Endothelial cell of umbilical vein (primary cell): ENCODE results near the gene OTUD3. TPM values are rescaled to one million over a fixed set of nuclear protein-coding genes. Genes with fewer than 3 reads are reported as not detected.

ENCODE experiments used
- BruUV-seq: library from RNA; stranded (reverse); fragments of 400-500 nt; replicated peaks from 2 replicates; lab custom pipeline; 2021; lab: Mats Ljungman, UMichigan
- CTCF ChIA-PET: fragments of 300-600, 350-600 bp; sonication (Branson Sonifier 250); formaldehyde crosslinking; loops from one replicate; lab custom pipeline; 2021; ENCODE audit warnings: antibody characterized with exemption, inconsistent platforms; lab: Charles Lee
- POLR2A ChIA-PET: fragments of 300-600, 350-600 bp; sonication (Branson Sonifier 250); formaldehyde crosslinking; loops from one replicate; lab custom pipeline; 2021; ENCODE audit warnings: antibody characterized with exemption, inconsistent platforms; lab: Charles Lee
- DNase-seq: peaks from one replicate; pipeline ENCODE4 v3.0.0-alpha.2; 2011; ENCODE audit warnings: low read depth, low spot score
- FAIRE-seq: peaks from 2 replicates; lab custom pipeline; 2011; peaks lifted over from hg19 to GRCh38; lab: Jason Lieb, UNC
- H2AFZ ChIP-seq: 2 replicates; pipeline ENCODE4 v1.6.0; 2012; ENCODE audit warnings: low read depth, low read length, control low read depth, inconsistent platforms
- H3K27ac ChIP-seq: 2 replicates; pipeline ENCODE4 v1.5.1; 2011; ENCODE audit warnings: low read depth, mild to moderate bottlenecking, control low read depth, low read length, moderate library complexity; ENCODE audit not compliant: insufficient read depth
- H3K27me3 ChIP-seq, 2 experiments: 2 replicates each; pipeline versions ENCODE4 v1.6.0 to v1.6.1; 2011; ENCODE audit warnings: low read length in 2 of 2, mixed read lengths in 1 of 2; ENCODE audit not compliant: control insufficient read depth in 2 of 2, insufficient read depth in 2 of 2
- H3K36me3 ChIP-seq, 2 experiments: 2 replicates in 1 of 2; 3 replicates in 1 of 2; pipeline ENCODE4 v1.5.1; 2011; ENCODE audit warnings: low read length in 2 of 2, mild to moderate bottlenecking in 1 of 2, moderate library complexity in 1 of 2; ENCODE audit not compliant: control insufficient read depth in 2 of 2, insufficient read depth in 2 of 2; ENCODE audit errors: extremely low read depth in 1 of 2
- H3K4me1 ChIP-seq: 3 replicates; pipeline ENCODE4 v1.5.1; 2011; ENCODE audit warnings: mild to moderate bottlenecking, low read length; ENCODE audit not compliant: control insufficient read depth, insufficient read depth; ENCODE audit errors: extremely low read depth
- H3K4me2 ChIP-seq: 2 replicates; pipeline ENCODE4 v1.6.1; 2011; ENCODE audit warnings: low read length, control low read depth, mixed read lengths; ENCODE audit not compliant: insufficient read depth
- H3K4me3 ChIP-seq, 3 experiments: fragments of 200-600 bp in 1 of 3; sonication (generic), shearing (Covaris generic) in 1 of 3; replicated peaks in 1 of 3; 2 replicates each; pipeline ENCODE4 v1.5.1; 2011 to 2016; ENCODE audit warnings: control low read depth in 3 of 3, low read length in 3 of 3, mild to moderate bottlenecking in 2 of 3, inconsistent platforms in 1 of 3, low read depth in 1 of 3, moderate library complexity in 1 of 3; ENCODE audit not compliant: insufficient read depth in 1 of 3
- H3K79me2 ChIP-seq: 2 replicates; pipeline ENCODE4 v1.6.0; 2012; ENCODE audit warnings: low read length, inconsistent platforms; ENCODE audit not compliant: control insufficient read depth, insufficient read depth
- H3K9ac ChIP-seq: replicated peaks from 2 replicates; pipeline ENCODE3; 2011; ENCODE audit warnings: low read length, control low read depth; ENCODE audit not compliant: insufficient read depth; ENCODE audit errors: extremely low read depth
- H3K9me1 ChIP-seq: replicated peaks from 3 replicates; pipeline ENCODE4 v1.6.0; 2011; ENCODE audit warnings: mild to moderate bottlenecking, low read length; ENCODE audit not compliant: control insufficient read depth, insufficient read depth; ENCODE audit errors: extremely low read depth
- H3K9me3 ChIP-seq: replicated peaks from 2 replicates; pipeline ENCODE4 v1.5.1; 2012; ENCODE audit warnings: low read length, inconsistent platforms; ENCODE audit not compliant: control insufficient read depth, insufficient read depth
- H4K20me1 ChIP-seq: replicated peaks from 2 replicates; pipeline ENCODE3; 2011; ENCODE audit warnings: mild to moderate bottlenecking, low read length; ENCODE audit not compliant: control insufficient read depth, insufficient read depth; ENCODE audit errors: extremely low read depth
- EZH2 ChIP-seq: IDR thresholded peaks from 2 replicates; pipeline ENCODE4 v1.6.1; 2012; ENCODE audit warnings: borderline replicate concordance, low read depth, mild to moderate bottlenecking, moderate library complexity, low read length, inconsistent platforms; ENCODE audit not compliant: severe bottlenecking
- FOS ChIP-seq: IDR thresholded peaks from 2 replicates; pipeline ENCODE4 v1.6.1; 2011; ENCODE audit warnings: mild to moderate bottlenecking, low read length, moderate library complexity, borderline replicate concordance; ENCODE audit not compliant: insufficient read depth
- GATA2 ChIP-seq: IDR thresholded peaks from 2 replicates; pipeline ENCODE4 v1.7.0; 2011; ENCODE audit warnings: low read depth, mild to moderate bottlenecking, moderate library complexity, mixed read lengths, low read length; ENCODE audit not compliant: insufficient read length, insufficient read depth
- JUN ChIP-seq: IDR thresholded peaks from 2 replicates; pipeline ENCODE4 v1.6.1; 2011; ENCODE audit warnings: borderline replicate concordance, low read depth; ENCODE audit not compliant: insufficient read length, insufficient read depth
- MYC ChIP-seq: IDR thresholded peaks from one replicate; pipeline ENCODE4 v1.6.1; 2011; ENCODE audit warnings: mild to moderate bottlenecking, low read depth, low read length
- POLR2A ChIP-seq: IDR thresholded peaks from 2 replicates; pipeline ENCODE4 v1.6.1; 2012; ENCODE audit warnings: low read depth, mild to moderate bottlenecking, control low read depth, low read length
- POLR2AphosphoS5 ChIP-seq: IDR thresholded peaks from 2 replicates; pipeline ENCODE4 v1.6.1; 2012; ENCODE audit warnings: low read depth, mild to moderate bottlenecking, control low read depth, low read length, moderate library complexity; ENCODE audit not compliant: insufficient read depth
- dilution Hi-C: fragments of 300-500 bp; cut with MboI; formaldehyde crosslinking; loops from one replicate; pipeline ENCODE4 v1.15.0; 2019; ENCODE audit warnings: low sequenced_read_pairs; ENCODE audit not compliant: extremely low pct_ligation_motif_present
- intact Hi-C: fragments of 100-400 bp; cut with micrococcal nuclease; formaldehyde crosslinking; loops from one replicate; pipeline ENCODE4 v1.10.0; 2022
- polyA plus RNA-seq, 4 experiments: library from polyadenylated mRNA; depleted of rRNA in 3 of 4; stranded (reverse) in 3 of 4; unstranded in 1 of 4; fragments of >200 nt; gene quantifications; 2 replicates each; pipeline versions ENCODE4 v1.2.1 to v1.2.3, GENCODE V29; 2011 to 2012; ENCODE audit warnings: missing spikeins in 1 of 4
- total RNA-seq: library from RNA; stranded (reverse); gene quantifications from 2 replicates; pipeline ENCODE4 v1.2.3, GENCODE V29; 2021
- TF ChIP-seq, protein P1 (sequence below), 2 donors: IDR thresholded peaks; 1 replicate in 1 of 2; 2 replicates in 1 of 2; pipeline ENCODE4 v1.5.1; 2011; ENCODE audit warnings: low read length in 2 of 2, mild to moderate bottlenecking in 2 of 2, moderate library complexity in 2 of 2, control low read depth in 1 of 2, inconsistent platforms in 1 of 2, low read depth in 1 of 2; ENCODE audit not compliant: insufficient read depth in 1 of 2; ENCODE audit errors: extremely low read depth in 1 of 2
- TF ChIP-seq, protein P2 (sequence below): IDR thresholded peaks from 2 replicates; pipeline ENCODE4 v1.6.1; 2011; ENCODE audit not compliant: insufficient read depth, insufficient read length

The OTUD3 gene
- total and polyA plus RNA-seq, 2 donors (not counting 3 experiments of a cell fraction or from before 2014, with no cell fraction given), result 3.1 to 10.6 TPM

DNA sequence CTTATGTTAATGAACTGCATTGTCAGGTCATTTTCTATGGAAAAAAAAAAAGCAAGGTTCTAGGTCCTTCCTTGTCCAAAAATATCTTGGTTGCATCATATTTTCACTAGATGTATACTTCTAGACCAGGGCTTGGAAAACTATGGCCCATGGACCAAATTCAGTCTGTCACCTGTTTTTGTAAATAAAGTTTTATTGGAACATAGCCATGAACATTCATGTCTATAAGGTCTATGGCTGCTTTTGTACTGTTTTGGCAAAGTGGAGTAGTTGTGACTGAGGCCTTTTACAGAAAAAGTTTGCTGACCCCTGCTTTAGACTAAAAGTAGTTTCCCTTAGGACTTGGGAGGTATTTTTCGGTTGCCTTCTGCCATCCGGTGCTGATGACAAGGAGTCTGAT lies 60.5 kb downstream of the OTUD3 start:
- no peaks in the 10 kb centered on the region for H3K9me1 ChIP-seq
- H3K27ac ChIP-seq, result no peak overlapping the region
- H3K4me2 ChIP-seq, result no peak overlapping the region
- intact Hi-C loops (no loop called here), dilution Hi-C loops (no loop called here)
- ChIA-PET POLR2A (no interaction called here), CTCF (no interaction called here)
- H4K20me1 ChIP-seq, result no peaks in the 10 kb centered on the region
- no peaks in the 10 kb centered on the region for H3K9me3 ChIP-seq
- no TSS peak for BruUV-seq
- no peak overlapping the region for H3K9ac ChIP-seq
- TF ChIP-seq GATA2 (no peak), MYC (no peak), FOS (no peak), EZH2 (no peak), POLR2A (no peak), POLR2AphosphoS5 (no peak), JUN (no peak)
- TF ChIP-seq, protein P1, sequence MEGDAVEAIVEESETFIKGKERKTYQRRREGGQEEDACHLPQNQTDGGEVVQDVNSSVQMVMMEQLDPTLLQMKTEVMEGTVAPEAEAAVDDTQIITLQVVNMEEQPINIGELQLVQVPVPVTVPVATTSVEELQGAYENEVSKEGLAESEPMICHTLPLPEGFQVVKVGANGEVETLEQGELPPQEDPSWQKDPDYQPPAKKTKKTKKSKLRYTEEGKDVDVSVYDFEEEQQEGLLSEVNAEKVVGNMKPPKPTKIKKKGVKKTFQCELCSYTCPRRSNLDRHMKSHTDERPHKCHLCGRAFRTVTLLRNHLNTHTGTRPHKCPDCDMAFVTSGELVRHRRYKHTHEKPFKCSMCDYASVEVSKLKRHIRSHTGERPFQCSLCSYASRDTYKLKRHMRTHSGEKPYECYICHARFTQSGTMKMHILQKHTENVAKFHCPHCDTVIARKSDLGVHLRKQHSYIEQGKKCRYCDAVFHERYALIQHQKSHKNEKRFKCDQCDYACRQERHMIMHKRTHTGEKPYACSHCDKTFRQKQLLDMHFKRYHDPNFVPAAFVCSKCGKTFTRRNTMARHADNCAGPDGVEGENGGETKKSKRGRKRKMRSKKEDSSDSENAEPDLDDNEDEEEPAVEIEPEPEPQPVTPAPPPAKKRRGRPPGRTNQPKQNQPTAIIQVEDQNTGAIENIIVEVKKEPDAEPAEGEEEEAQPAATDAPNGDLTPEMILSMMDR (IDR thresholded peaks at IDR 0.05; ENCODE audit: extremely low read depth in 1 of 2, insufficient read depth in 1 of 2, low read depth in 1 of 2, low read length in 2 of 2), result no peak
- TF ChIP-seq, protein P2, sequence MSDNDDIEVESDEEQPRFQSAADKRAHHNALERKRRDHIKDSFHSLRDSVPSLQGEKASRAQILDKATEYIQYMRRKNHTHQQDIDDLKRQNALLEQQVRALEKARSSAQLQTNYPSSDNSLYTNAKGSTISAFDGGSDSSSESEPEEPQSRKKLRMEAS, result no peak
- H3K4me1 ChIP-seq, result no peaks in the 10 kb centered on the region
- no peak overlapping the region for H3K4me3 ChIP-seq
- no peak for DNase-seq
- H3K79me2 ChIP-seq, result no peaks in the 10 kb centered on the region
- H3K36me3 ChIP-seq, result no peaks in the 10 kb centered on the region
- H3K27me3 ChIP-seq, result no peaks in the 10 kb centered on the region
- no peak for FAIRE-seq
- H2AFZ ChIP-seq, result no peak overlapping the region
